ENCODE results near the gene SNCAIP. TPM values are rescaled to one million over a fixed set of nuclear protein-coding genes. Genes with fewer than 3 reads are reported as not detected.

SNCAIP gene
- total RNA-seq, 1 donor from 2014 or later, result 4.4 TPM

- ATAC-seq, result no peak
- no peaks in the 10 kb centered on the region for H3K4me1 ChIP-seq
- H3K36me3 ChIP-seq, result no peaks in the 10 kb centered on the region
- no peak overlapping the region for H3K4me3 ChIP-seq
- H3K27me3 ChIP-seq (ENCODE audit: low read depth), result no peaks in the 10 kb centered on the region
- intact Hi-C loops (cut with DNase I), result no loop called here
- TF ChIP-seq CTCF (IDR thresholded peaks at IDR 0.05), result no peak
- DNase-seq, result no peak
- no peaks in the 10 kb centered on the region for H3K9me3 ChIP-seq
- H3K27ac ChIP-seq, result no peak overlapping the region
Observed at GRCh38 chr5:122408592-122409224, 96.7 kb downstream of the SNCAIP start.

- DNase-seq (no peak), ATAC-seq (no peak)
Observed at GRCh38 chr5:122412966-122413365, 100.9 kb downstream of the SNCAIP start.

GRCh38 chr5:122413722-122414121 lies 101.7 kb downstream of the SNCAIP start:
- H3K36me3 ChIP-seq, result no peaks in the 10 kb centered on the region
- intact Hi-C loops (cut with DNase I), result loop anchor here (10.0 kb wide), 1 partner anchor 219 kb away; no protein-coding TSS in a partner anchor

More at GRCh38 chr5:122412966-122413365, 100.9 kb downstream of the SNCAIP start:
- no peak for TF ChIP-seq CTCF (IDR thresholded peaks at IDR 0.05)
- Histone ChIP-seq H3K27ac (no peak overlapping the region), H3K4me3 (no peak overlapping the region), H3K4me1 (no peaks in the 10 kb centered on the region), H3K27me3 (ENCODE audit: low read depth) (no peaks in the 10 kb centered on the region), H3K36me3 (no peaks in the 10 kb centered on the region), H3K9me3 (no peaks in the 10 kb centered on the region)
- intact Hi-C loops (cut with DNase I), result loop anchor here (10.0 kb wide), 1 partner anchor 218 kb away; no protein-coding TSS in a partner anchor

GRCh38 chr5:122415030-122415800 lies 103.2 kb downstream of the SNCAIP start:
- Histone ChIP-seq H3K27ac (no peak overlapping the region), H3K9me3 (no peaks in the 10 kb centered on the region), H3K27me3 (ENCODE audit: low read depth) (no peaks in the 10 kb centered on the region), H3K4me3 (no peak overlapping the region), H3K36me3 (no peaks in the 10 kb centered on the region), H3K4me1 (no peaks in the 10 kb centered on the region)
- peak; percentile 44 for DNase-seq
- ATAC-seq, result peak; percentile 82 to 93
- peak; percentile 62 for TF ChIP-seq CTCF (IDR thresholded peaks at IDR 0.05)
- intact Hi-C loops (cut with DNase I), result loop anchor here (10.0 kb wide), 1 partner anchor 220 kb away; no protein-coding TSS in a partner anchor

More at GRCh38 chr5:122413722-122414121, 101.7 kb downstream of the SNCAIP start:
- no peaks in the 10 kb centered on the region for H3K9me3 ChIP-seq
- no peaks in the 10 kb centered on the region for H3K27me3 ChIP-seq (ENCODE audit: low read depth)
- no peaks in the 10 kb centered on the region for H3K4me1 ChIP-seq
- H3K4me3 ChIP-seq, result no peak overlapping the region
- DNase-seq, result no peak
- H3K27ac ChIP-seq, result no peak overlapping the region
- no peak for TF ChIP-seq CTCF (IDR thresholded peaks at IDR 0.05)
- ATAC-seq, result no peak

- Histone ChIP-seq H3K27ac (no peak overlapping the region), H3K9me3 (no peaks in the 10 kb centered on the region), H3K36me3 (no peaks in the 10 kb centered on the region), H3K4me3 (no peak overlapping the region), H3K4me1 (no peaks in the 10 kb centered on the region), H3K27me3 (ENCODE audit: low read depth) (no peaks in the 10 kb centered on the region)
- intact Hi-C loops (cut with DNase I), result loop anchor here (10.0 kb wide), 1 partner anchor 221 kb away; no protein-coding TSS in a partner anchor
- no peak for ATAC-seq
- DNase-seq, result no peak
- no peak for TF ChIP-seq CTCF (IDR thresholded peaks at IDR 0.05)
Observed at GRCh38 chr5:122415801-122416120, 103.7 kb downstream of the SNCAIP start.

All from lower lobe of right lung (tissue), 2 donors.